Chondrocyte (in vitro differentiated cells): Measurements from ENCODE around the gene USF1. TPM values are rescaled to one million over a fixed set of nuclear protein-coding genes. Genes with fewer than 3 reads are reported as not detected.

Experiments
- DNase-seq: peaks from one replicate; pipeline ENCODE4 v3.0.0; 2021; ENCODE audit warnings: mixed read lengths, low spot score
- H3K27ac Mint-ChIP-seq: one replicate; pipeline ENCODE4 v1.8.0; 2021; ENCODE audit warnings: mild to moderate bottlenecking, moderate library complexity, mixed read lengths; ENCODE audit not compliant: unreplicated experiment
- H3K27me3 Mint-ChIP-seq: 2 replicates; pipeline ENCODE4 v1.8.0; 2021; ENCODE audit warnings: low read depth, mixed read lengths
- H3K36me3 Mint-ChIP-seq: 2 replicates; pipeline ENCODE4 v1.8.0; 2021; ENCODE audit warnings: low read depth, mixed read lengths
- H3K4me1 Mint-ChIP-seq: 2 replicates; pipeline ENCODE4 v1.8.0; 2021; ENCODE audit warnings: low read depth, mild to moderate bottlenecking, mixed read lengths
- H3K4me3 Mint-ChIP-seq: one replicate; pipeline ENCODE4 v1.8.0; 2021; ENCODE audit warnings: mild to moderate bottlenecking, moderate library complexity, mixed read lengths; ENCODE audit not compliant: unreplicated experiment
- H3K9me3 Mint-ChIP-seq: 2 replicates; pipeline ENCODE4 v1.8.0; 2021; ENCODE audit warnings: low read depth, mixed read lengths
- total RNA-seq: library from RNA; stranded (reverse); gene quantifications from 3 replicates; pipeline ENCODE4 v1.2.1, GENCODE V29; 2021
- TF ChIP-seq, protein P1 (sequence below): fragments of 200-600 bp; sonication (generic); IDR thresholded peaks from 2 replicates; pipeline ENCODE4 v1.5.0; 2021; ENCODE audit warnings: antibody characterized with exemption, mild to moderate bottlenecking, moderate library complexity

Gene USF1
- total RNA-seq, 1 donor from 2014 or later: 35.3 TPM

DNA sequence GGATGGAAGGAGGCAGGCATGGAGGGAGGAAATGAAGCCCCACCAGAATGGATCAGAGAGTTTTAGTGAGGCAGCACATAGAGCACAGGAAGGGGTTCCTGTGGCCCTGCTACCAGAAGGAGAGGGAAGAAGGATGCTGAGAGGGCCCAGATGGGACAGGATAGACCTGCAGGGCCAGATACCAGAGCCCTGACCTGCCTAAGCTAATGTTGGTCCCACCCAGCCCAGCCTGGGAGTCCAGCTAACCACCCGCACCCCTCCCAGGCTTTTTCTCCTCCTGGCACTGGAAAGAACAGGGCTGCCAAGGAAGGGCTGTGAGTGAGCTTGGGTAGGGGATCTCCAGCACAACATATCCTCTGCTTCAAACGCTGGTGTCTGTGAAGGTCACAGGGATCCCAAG lies 36.7 kb upstream of the USF1 start:
- Mint-ChIP-seq H3K4me3 (no peak overlapping the region), H3K36me3 (no peaks in the 10 kb centered on the region), H3K27ac (no peak overlapping the region), H3K27me3 (no peaks in the 10 kb centered on the region), H3K9me3 (no peaks in the 10 kb centered on the region), H3K4me1 (peaks cover 38% of the 10 kb centered on the region)
- TF ChIP-seq, protein P1, sequence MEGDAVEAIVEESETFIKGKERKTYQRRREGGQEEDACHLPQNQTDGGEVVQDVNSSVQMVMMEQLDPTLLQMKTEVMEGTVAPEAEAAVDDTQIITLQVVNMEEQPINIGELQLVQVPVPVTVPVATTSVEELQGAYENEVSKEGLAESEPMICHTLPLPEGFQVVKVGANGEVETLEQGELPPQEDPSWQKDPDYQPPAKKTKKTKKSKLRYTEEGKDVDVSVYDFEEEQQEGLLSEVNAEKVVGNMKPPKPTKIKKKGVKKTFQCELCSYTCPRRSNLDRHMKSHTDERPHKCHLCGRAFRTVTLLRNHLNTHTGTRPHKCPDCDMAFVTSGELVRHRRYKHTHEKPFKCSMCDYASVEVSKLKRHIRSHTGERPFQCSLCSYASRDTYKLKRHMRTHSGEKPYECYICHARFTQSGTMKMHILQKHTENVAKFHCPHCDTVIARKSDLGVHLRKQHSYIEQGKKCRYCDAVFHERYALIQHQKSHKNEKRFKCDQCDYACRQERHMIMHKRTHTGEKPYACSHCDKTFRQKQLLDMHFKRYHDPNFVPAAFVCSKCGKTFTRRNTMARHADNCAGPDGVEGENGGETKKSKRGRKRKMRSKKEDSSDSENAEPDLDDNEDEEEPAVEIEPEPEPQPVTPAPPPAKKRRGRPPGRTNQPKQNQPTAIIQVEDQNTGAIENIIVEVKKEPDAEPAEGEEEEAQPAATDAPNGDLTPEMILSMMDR: no peak
- DNase-seq: no peak

DNA sequence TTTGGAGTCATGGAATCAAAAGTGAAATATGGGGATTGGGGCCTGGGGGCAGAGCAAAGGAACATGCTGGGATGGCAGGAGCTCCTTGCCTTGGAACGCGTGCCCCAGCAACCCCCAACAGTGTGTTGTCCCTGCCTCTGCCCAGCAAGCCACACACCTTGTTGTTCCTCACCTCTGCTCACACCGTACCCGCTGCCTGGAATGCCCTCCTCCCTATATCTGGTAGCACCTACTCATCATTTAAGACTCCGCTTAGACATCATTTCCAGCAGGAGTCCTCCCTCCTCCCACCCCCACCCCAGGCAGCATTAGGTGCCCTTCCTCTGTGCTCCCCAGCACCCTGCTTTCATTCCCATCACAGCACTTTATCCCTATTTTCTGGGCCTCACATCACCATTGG lies 35.7 kb upstream of the USF1 start:
- TF ChIP-seq, protein P1: no peak
- Mint-ChIP-seq H3K9me3 (no peaks in the 10 kb centered on the region), H3K27me3 (no peaks in the 10 kb centered on the region), H3K36me3 (no peaks in the 10 kb centered on the region), H3K4me1 (peaks cover 38% of the 10 kb centered on the region), H3K27ac (no peak overlapping the region), H3K4me3 (no peak overlapping the region)
- DNase-seq: no peak

DNA sequence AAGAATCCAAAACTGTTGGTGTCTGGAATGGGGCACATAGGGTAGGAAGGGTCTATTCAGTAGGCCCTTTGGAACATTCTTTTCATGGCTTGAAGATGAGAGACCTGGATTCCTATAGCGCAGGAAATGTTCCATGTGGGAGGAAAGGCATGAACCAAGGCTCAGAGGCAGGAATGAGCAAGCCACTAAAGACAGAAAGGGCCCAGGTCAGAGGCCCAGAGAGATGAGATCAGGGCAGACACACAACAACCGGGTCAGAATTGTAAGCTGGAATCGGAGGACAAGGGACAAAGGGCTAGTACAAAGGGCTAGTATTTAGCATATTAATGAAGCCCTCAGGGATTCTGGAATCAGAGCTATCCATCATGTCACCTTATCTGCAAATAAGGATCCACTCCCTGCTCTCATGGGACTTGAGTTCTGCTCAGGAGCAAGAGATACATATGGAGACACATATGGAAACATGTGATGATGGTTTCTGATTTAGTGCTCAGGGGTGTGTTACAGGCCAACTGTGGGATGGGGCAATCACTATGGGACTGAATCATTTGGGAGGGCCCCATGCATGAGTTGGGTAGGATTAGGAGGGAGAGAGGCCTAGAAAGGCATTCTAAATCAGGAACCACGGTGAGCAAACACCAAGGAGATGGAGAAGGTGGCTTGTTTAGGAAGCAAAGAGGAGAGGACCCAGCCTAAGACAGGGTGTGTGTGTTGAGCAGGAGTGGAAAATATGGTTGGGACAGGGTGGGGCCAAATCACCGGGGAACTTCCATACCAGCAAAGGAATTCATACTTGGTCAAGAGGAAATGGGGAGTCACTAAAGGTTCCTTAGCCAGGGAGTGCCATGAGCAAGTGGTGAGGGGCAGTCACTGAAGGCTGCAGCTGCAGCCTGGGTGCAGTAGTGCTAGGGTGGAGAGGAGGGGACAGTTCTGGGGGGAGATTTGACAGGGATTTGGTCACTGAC lies 34.9 kb upstream of the USF1 start:
- DNase-seq: no peak
- TF ChIP-seq, protein P1: no peak
- H3K4me1 Mint-ChIP-seq: peaks cover 38% of the 10 kb centered on the region
- H3K36me3 Mint-ChIP-seq: no peaks in the 10 kb centered on the region
- H3K27me3 Mint-ChIP-seq: no peaks in the 10 kb centered on the region
- no peaks in the 10 kb centered on the region for H3K9me3 Mint-ChIP-seq
- H3K27ac Mint-ChIP-seq: peak overlapping the region; percentile 57
- H3K4me3 Mint-ChIP-seq: no peak overlapping the region

DNA sequence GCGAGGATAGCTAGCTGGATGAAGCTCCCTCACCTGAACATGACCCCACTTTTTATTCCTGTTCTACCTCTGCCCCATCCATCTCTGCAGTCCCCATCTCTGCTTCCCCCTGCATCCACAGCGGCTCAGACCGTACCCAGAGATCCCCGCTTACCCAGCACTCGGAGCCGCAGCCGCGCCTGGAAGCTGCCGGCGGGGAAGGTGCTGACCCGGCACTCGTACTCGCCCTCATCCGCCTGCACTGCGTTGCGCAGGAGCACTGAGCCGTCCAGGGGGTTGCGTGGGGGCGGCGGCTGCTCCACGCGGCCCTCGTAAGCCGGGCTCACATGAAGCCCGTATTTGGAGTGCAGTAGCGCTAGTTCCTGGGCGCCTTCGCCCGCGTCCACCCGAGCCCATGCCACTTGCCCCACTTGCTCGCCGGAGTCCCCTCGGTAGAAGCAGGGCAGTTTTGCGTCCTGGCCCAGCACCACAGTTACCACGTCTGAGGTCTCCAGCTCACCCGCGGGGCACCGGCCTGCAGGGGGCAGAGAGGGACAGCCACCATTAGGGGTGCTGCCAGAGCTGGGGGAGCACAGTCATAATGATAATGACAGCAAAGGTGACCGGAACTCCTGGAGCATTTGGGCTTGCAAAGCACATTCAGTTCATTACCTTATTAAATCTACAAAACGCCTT lies 33.8 kb upstream of the USF1 start:
- TF ChIP-seq, protein P1: no peak
- H3K27me3 Mint-ChIP-seq: no peaks in the 10 kb centered on the region
- no peaks in the 10 kb centered on the region for H3K9me3 Mint-ChIP-seq
- H3K4me3 Mint-ChIP-seq: no peak overlapping the region
- no peak overlapping the region for H3K27ac Mint-ChIP-seq
- H3K4me1 Mint-ChIP-seq: peaks cover 31% of the 10 kb centered on the region
- no peak for DNase-seq
- no peaks in the 10 kb centered on the region for H3K36me3 Mint-ChIP-seq

DNA sequence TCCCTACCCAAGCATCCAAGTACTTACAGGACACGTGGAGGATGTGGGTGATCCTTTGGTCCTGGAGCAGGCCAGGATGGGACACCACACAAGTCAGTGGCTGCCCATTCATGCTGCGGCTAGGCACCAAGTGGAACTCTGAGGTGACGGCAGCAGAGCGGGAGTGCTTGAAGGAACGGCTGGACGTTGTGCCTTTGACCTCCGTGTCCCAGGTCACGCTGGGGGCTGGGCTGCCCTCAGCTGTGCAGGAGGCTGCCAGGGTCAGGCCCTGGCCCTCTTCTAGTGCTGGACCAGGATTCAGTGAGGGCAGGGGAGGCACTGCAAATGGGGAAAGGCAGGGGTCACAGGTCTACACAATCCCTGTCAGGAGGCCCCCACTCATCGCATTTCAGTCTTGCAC lies 31.6 kb upstream of the USF1 start:
- Mint-ChIP-seq H3K27ac (no peak overlapping the region), H3K4me1 (peaks cover 14% of the 10 kb centered on the region), H3K36me3 (no peaks in the 10 kb centered on the region), H3K4me3 (no peak overlapping the region), H3K27me3 (no peaks in the 10 kb centered on the region), H3K9me3 (no peaks in the 10 kb centered on the region)
- TF ChIP-seq, protein P1: no peak
- no peak for DNase-seq
